Transverse colon (tissue), 4 donors: ENCODE results near the gene DISC1. TPM values are rescaled to one million over a fixed set of nuclear protein-coding genes. Genes with fewer than 3 reads are reported as not detected.

Source experiments
- DNase-seq: peaks from one replicate; pipeline ENCODE4 v3.0.0-alpha.2; 2019
- H3K27ac ChIP-seq, 4 donors: fragments of 200-600 bp; sonication (generic); 2 replicates each; pipeline ENCODE4 v1.5.1; 2016 to 2018; ENCODE audit warnings: inconsistent platforms in 4 of 4
- H3K27me3 ChIP-seq: fragments of 200-600 bp; sonication (generic); 2 replicates; pipeline ENCODE4 v1.5.1; 2017; ENCODE audit warnings: inconsistent platforms
- H3K36me3 ChIP-seq, 4 donors: fragments of 200-600 bp; sonication (generic); 2 replicates each; pipeline ENCODE4 v1.5.1; 2017 to 2019; ENCODE audit warnings: inconsistent platforms in 4 of 4
- H3K4me1 ChIP-seq, 4 donors: fragments of 200-600 bp; sonication (generic); 2 replicates each; pipeline ENCODE4 v1.5.1; 2017 to 2020; ENCODE audit warnings: inconsistent platforms in 4 of 4
- H3K4me3 ChIP-seq, 4 donors: fragments of 200-600 bp; sonication (generic); 1 replicate in 1 of 4; 2 replicates in 3 of 4; pipeline versions ENCODE4 v1.5.1 to v1.6.1; 2017 to 2019; ENCODE audit warnings: inconsistent platforms in 4 of 4
- H3K9me3 ChIP-seq, 2 donors: fragments of 200-600 bp; sonication (generic); 2 replicates each; pipeline ENCODE4 v1.5.1; 2017 to 2019; ENCODE audit warnings: inconsistent platforms in 2 of 2
- CTCF ChIP-seq, 5 experiments: fragments of 200-600 bp in 3 of 5; fragments of 450-650 bp in 2 of 5; sonication (generic) in 3 of 5; IDR thresholded peaks; 1 replicate in 2 of 5; 2 replicates in 3 of 5; pipeline ENCODE4 v1.5.1; 2016 to 2017; ENCODE audit warnings: antibody characterized with exemption in 5 of 5, inconsistent platforms in 3 of 5, mild to moderate bottlenecking in 2 of 5, moderate library complexity in 1 of 5
- EP300 ChIP-seq: sonication (generic); formaldehyde crosslinking; IDR thresholded peaks from one replicate; pipeline ENCODE4 v1.6.1; 2017; ENCODE audit warnings: antibody characterized with exemption, low read depth
- POLR2A ChIP-seq: fragments of 450-650 bp; IDR thresholded peaks from one replicate; pipeline ENCODE4 v1.6.1; 2016; ENCODE audit warnings: antibody characterized with exemption, mild to moderate bottlenecking, moderate library complexity
- POLR2AphosphoS5 ChIP-seq, 3 donors: sonication (generic); formaldehyde crosslinking; IDR thresholded peaks; one replicate each; pipeline ENCODE4 v1.6.1; 2016; ENCODE audit warnings: antibody characterized with exemption in 3 of 3
- WGBS, 2 donors: methylation state at CpG; one replicate each; pipeline ENCODE4 v1.1.5; 2018; ENCODE audit warnings: low coverage in 1 of 2; 5-methylcytosine and 5-hydroxymethylcytosine counted together
- in situ Hi-C, 4 donors: fragments of 200-750 bp; cut with MboI; loops; one replicate each; pipeline versions ENCODE4 v1.15.0 to v1.15.1; 2017; ENCODE audit warnings: low sequenced_read_pairs in 3 of 4, low pct_ligation_motif_present in 1 of 4, low pct_unique_long_range_greater_than_20kb in 1 of 4
- intact Hi-C: fragments of 100-400 bp; cut with DNase I; formaldehyde crosslinking; loops from one replicate; pipeline ENCODE4 v1.15.1; 2023; ENCODE audit warnings: low total_unique reads
- total RNA-seq, 4 donors: library from RNA; depleted of rRNA; stranded (reverse); fragments of >200 nt; gene quantifications; one replicate each; pipeline ENCODE4 v1.1.0, GENCODE V29; 2016

Gene DISC1
- total RNA-seq, 4 donors from 2014 or later: 7.8 to 20.3 (median 11.5) TPM

- no peak for TF ChIP-seq POLR2A
- TF ChIP-seq POLR2AphosphoS5 (IDR thresholded peaks at IDR 0.05): no peak
- TF ChIP-seq CTCF (IDR thresholded peaks at IDR 0.05): no peak
- no peak for TF ChIP-seq EP300
- WGBS, 2 donors: 96 to 100% methylated on average over 2 of the region's 2 CpGs
- no peaks in the 10 kb centered on the region for H3K36me3 ChIP-seq
- H3K27ac ChIP-seq: no peak overlapping the region
- intact Hi-C loops: no loop called here
- no peak overlapping the region for H3K4me3 ChIP-seq
- DNase-seq: no peak
- no peaks in the 10 kb centered on the region for H3K4me1 ChIP-seq
- H3K27me3 ChIP-seq: no peaks in the 10 kb centered on the region
- in situ Hi-C loops: no loop called here
- no peaks in the 10 kb centered on the region for H3K9me3 ChIP-seq
Observed at GRCh38 chr1:231998791-231999190, 372.2 kb downstream of the DISC1 start.

DNA sequence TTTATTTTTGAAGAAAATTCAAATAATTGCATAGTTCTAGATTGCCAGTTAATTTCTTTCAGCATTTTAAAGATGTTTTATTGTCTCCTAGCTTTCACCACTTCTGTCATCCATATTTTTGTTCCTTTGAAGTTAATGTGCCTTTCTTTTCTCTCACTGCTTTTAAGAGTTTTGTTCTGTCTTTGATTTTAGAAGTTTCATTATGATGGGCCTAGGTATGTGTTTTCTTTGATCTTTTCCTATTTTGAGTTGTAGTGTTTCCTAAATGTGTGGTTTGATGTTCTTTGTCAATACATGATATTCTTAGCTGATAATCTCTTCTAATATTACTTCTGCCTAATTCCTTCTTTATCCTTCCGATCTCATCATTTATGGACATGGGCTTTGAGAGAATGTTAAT, 378.7 kb downstream of the DISC1 start:
- intact Hi-C loops: no loop called here

DNA sequence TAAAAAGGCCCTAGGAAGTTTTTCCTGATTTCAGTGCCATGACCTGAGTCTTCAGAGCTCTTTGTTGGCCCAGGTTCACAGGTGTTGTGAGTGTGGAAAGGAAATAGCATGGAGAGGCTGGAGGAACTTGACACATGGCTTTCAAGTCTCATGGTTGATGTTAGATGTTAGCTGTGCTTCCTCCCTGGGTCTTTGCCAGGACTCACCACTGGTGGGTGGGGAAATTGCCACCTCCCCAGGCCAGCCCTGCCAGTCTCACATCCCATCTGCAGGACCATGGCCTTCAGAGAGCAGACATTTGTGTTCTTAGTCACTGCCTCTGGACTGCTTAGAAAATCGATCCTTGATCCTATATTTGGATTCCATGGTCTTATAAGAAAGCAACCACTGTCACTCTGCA, 383.2 kb downstream of the DISC1 start:
- WGBS, 2 donors: 67% methylated on average over 1 of the region's 1 CpG; no CpG with 5 or more reads in 1 of the 2 donors
- in situ Hi-C loops: no loop called here
- TF ChIP-seq CTCF (IDR thresholded peaks at IDR 0.05): no peak
- no peak for TF ChIP-seq POLR2AphosphoS5 (IDR thresholded peaks at IDR 0.05)
- TF ChIP-seq EP300: no peak
- TF ChIP-seq POLR2A: no peak

More for the DNA sequence above, 378.7 kb downstream of the DISC1 start:
- 80 to 88% methylated on average over 1 of the region's 1 CpG for WGBS, 2 donors
- Histone ChIP-seq H3K27me3 (no peaks in the 10 kb centered on the region), H3K4me3 (no peak overlapping the region), H3K36me3 (no peaks in the 10 kb centered on the region), H3K9me3 (no peaks in the 10 kb centered on the region), H3K27ac (no peak overlapping the region), H3K4me1 (peaks cover 0 to 4% (median 0%) of the 10 kb centered on the region in 4 donors)
- no peak for DNase-seq
- TF ChIP-seq EP300 (no peak), CTCF (IDR thresholded peaks at IDR 0.05) (no peak), POLR2A (no peak)
- in situ Hi-C loops: no loop called here

GRCh38 chr1:232011961-232012360, 385.4 kb downstream of the DISC1 start:
- TF ChIP-seq CTCF (IDR thresholded peaks at IDR 0.05): no peak
- TF ChIP-seq EP300: no peak
- TF ChIP-seq POLR2AphosphoS5 (IDR thresholded peaks at IDR 0.05): no peak
- no peak for TF ChIP-seq POLR2A
- intact Hi-C loops (no loop called here), in situ Hi-C loops (no loop called here)
- Histone ChIP-seq H3K27ac (peak overlapping the region in 3 of 4 donors; percentile 68 to 80 (median 79)), H3K9me3 (no peaks in the 10 kb centered on the region), H3K27me3 (no peaks in the 10 kb centered on the region), H3K36me3 (no peaks in the 10 kb centered on the region), H3K4me1 (peaks cover 9 to 37% (median 16%) of the 10 kb centered on the region in 4 donors), H3K4me3 (no peak overlapping the region)
- 88 to 94% methylated on average over 6 of the region's 6 CpGs for WGBS, 2 donors
- no peak for DNase-seq

More for the DNA sequence above, 383.2 kb downstream of the DISC1 start:
- intact Hi-C loops: no loop called here
- Histone ChIP-seq H3K27me3 (no peaks in the 10 kb centered on the region), H3K4me3 (no peak overlapping the region), H3K9me3 (no peaks in the 10 kb centered on the region), H3K36me3 (no peaks in the 10 kb centered on the region), H3K27ac (no peak overlapping the region), H3K4me1 (peaks cover 9 to 29% (median 16%) of the 10 kb centered on the region in 4 donors)
- no peak for DNase-seq
